Keratinocyte (primary cell): ENCODE measurements around the gene NUP98. TPM values are rescaled to one million over a fixed set of nuclear protein-coding genes. Genes with fewer than 3 reads are reported as not detected.

ENCODE experiments used
- DNase-seq: peaks from one replicate; pipeline ENCODE4 v3.0.0-alpha.2; 2011; ENCODE audit warnings: low read depth, missing footprints, low spot score
- FAIRE-seq: peaks from 2 replicates; lab custom pipeline; 2011; peaks lifted over from hg19 to GRCh38; lab: Jason Lieb, UNC
- H2AFZ ChIP-seq: 2 replicates; pipeline ENCODE4 v1.6.0; 2012; ENCODE audit warnings: low read length, control low read depth, inconsistent platforms; ENCODE audit not compliant: control insufficient read depth
- H3K27ac ChIP-seq: 2 replicates; pipeline ENCODE4 v1.5.1; 2011; ENCODE audit warnings: low read length; ENCODE audit not compliant: control insufficient read depth, insufficient read depth
- H3K27me3 ChIP-seq: 3 replicates; pipeline ENCODE4 v1.6.0; 2011; ENCODE audit warnings: low read length; ENCODE audit not compliant: control insufficient read depth, insufficient read depth; ENCODE audit errors: extremely low read depth
- H3K36me3 ChIP-seq, 2 experiments: 2 replicates in 1 of 2; 3 replicates in 1 of 2; pipeline ENCODE4 v1.5.1; 2011; ENCODE audit warnings: low read length in 2 of 2, mild to moderate bottlenecking in 1 of 2; ENCODE audit not compliant: control insufficient read depth in 2 of 2, insufficient read depth in 2 of 2; ENCODE audit errors: extremely low read depth in 1 of 2
- H3K4me1 ChIP-seq: 3 replicates; pipeline ENCODE4 v1.5.1; 2011; ENCODE audit warnings: low read length; ENCODE audit not compliant: control insufficient read depth, insufficient read depth; ENCODE audit errors: extremely low read depth
- H3K4me2 ChIP-seq: 3 replicates; pipeline ENCODE4 v1.6.0; 2011; ENCODE audit warnings: low read depth, low read length; ENCODE audit not compliant: control insufficient read depth, insufficient read depth; ENCODE audit errors: extremely low read depth
- H3K4me3 ChIP-seq, 3 experiments: fragments of 200-600 bp in 1 of 3; sonication (generic) in 1 of 3; 2 replicates in 2 of 3; 3 replicates in 1 of 3; pipeline ENCODE4 v1.5.1; 2011 to 2016; ENCODE audit warnings: low read length in 3 of 3, mild to moderate bottlenecking in 3 of 3, control low read depth in 2 of 3, inconsistent platforms in 1 of 3, low read depth in 1 of 3, mixed read lengths in 1 of 3, mixed run types in 1 of 3, moderate library complexity in 1 of 3; ENCODE audit not compliant: control insufficient read depth in 2 of 3, insufficient read depth in 2 of 3; ENCODE audit errors: extremely low read depth in 1 of 3
- H3K79me2 ChIP-seq: 2 replicates; pipeline ENCODE4 v1.6.0; 2012; ENCODE audit warnings: low read length; ENCODE audit not compliant: control insufficient read depth, insufficient read depth
- H3K9ac ChIP-seq: 3 replicates; pipeline ENCODE4 v1.6.0; 2011; ENCODE audit warnings: low read length; ENCODE audit not compliant: control insufficient read depth, insufficient read depth; ENCODE audit errors: extremely low read depth
- H3K9me1 ChIP-seq: 3 replicates; pipeline ENCODE4 v1.6.0; 2011; ENCODE audit warnings: low read length; ENCODE audit not compliant: control insufficient read depth, insufficient read depth; ENCODE audit errors: extremely low read depth
- H3K9me3 ChIP-seq: 2 replicates; pipeline ENCODE4 v1.5.1; 2012; ENCODE audit warnings: low read depth, low read length; ENCODE audit not compliant: control insufficient read depth
- H4K20me1 ChIP-seq: 3 replicates; pipeline ENCODE4 v1.6.0; 2011; ENCODE audit warnings: low read length; ENCODE audit not compliant: control insufficient read depth, insufficient read depth; ENCODE audit errors: extremely low read depth
- CTCF ChIP-seq, 3 experiments: IDR thresholded peaks in 1 of 3; conservative IDR thresholded peaks in 1 of 3; optimal IDR thresholded peaks in 1 of 3; 2 replicates in 2 of 3; 3 replicates in 1 of 3; pipeline versions ENCODE3 to v1.5.1; 2011; ENCODE audit warnings: low read length in 3 of 3, mild to moderate bottlenecking in 3 of 3, moderate library complexity in 2 of 3, control low read depth in 1 of 3, inconsistent platforms in 1 of 3; ENCODE audit not compliant: insufficient read depth in 2 of 3; ENCODE audit errors: extremely low read depth in 1 of 3
- EZH2 ChIP-seq: IDR thresholded peaks from one replicate; pipeline ENCODE4 v1.6.1; 2012; ENCODE audit warnings: inconsistent platforms, mild to moderate bottlenecking, low read length, moderate library complexity
- dilution Hi-C: fragments of 300-500 bp; cut with MboI; formaldehyde crosslinking; loops from one replicate; pipeline ENCODE4 v1.7.0; 2020; ENCODE audit warnings: low sequenced_read_pairs; ENCODE audit not compliant: extremely low pct_ligation_motif_present
- polyA plus RNA-seq, 5 experiments: library from polyadenylated mRNA; depleted of rRNA in 3 of 5; stranded (reverse) in 3 of 5; stranded (forward) in 1 of 5; unstranded in 1 of 5; fragments of >200 nt; gene quantifications; 1 replicate in 1 of 5; 2 replicates in 3 of 5; 3 replicates in 1 of 5; pipeline versions ENCODE4 v1.2.1 to v1.2.3, GENCODE V29; 2011 to 2012; ENCODE audit warnings: missing spikeins in 2 of 5, low read depth in 1 of 5, low replicate concordance in 1 of 5

Gene NUP98
- polyA plus RNA-seq, 1 donor (not counting 4 experiments of a cell fraction or from before 2014, with no cell fraction given) = 66.9 TPM

GRCh38 chr11:3782963-3783362 lies 14.4 kb downstream of the NUP98 start:
- Histone ChIP-seq H3K36me3 (peaks cover 13 to 14% of the 10 kb centered on the region in 2 experiments), H3K27ac (no peak overlapping the region), H3K9me3 (no peaks in the 10 kb centered on the region), H3K79me2 (peaks cover 76% of the 10 kb centered on the region), H3K9me1 (no peaks in the 10 kb centered on the region), H3K27me3 (no peaks in the 10 kb centered on the region), H3K4me2 (no peak overlapping the region), H4K20me1 (peaks cover 10% of the 10 kb centered on the region), H3K9ac (no peak overlapping the region), H2AFZ (no peak overlapping the region), H3K4me3 (no peak overlapping the region), H3K4me1 (no peaks in the 10 kb centered on the region)
- FAIRE-seq = no peak
- TF ChIP-seq CTCF (optimal IDR thresholded peaks at IDR 0.05 in 1 of 3, IDR thresholded peaks at IDR 0.05 in 1 of 3, conservative IDR thresholded peaks at IDR 0.05 in 1 of 3; ENCODE audit: extremely low read depth in 1 of 3, insufficient read depth in 2 of 3, low read length in 3 of 3) = no peak
- TF ChIP-seq EZH2 = no peak
- dilution Hi-C loops = no loop called here
- DNase-seq = no peak

- no peak for DNase-seq
- TF ChIP-seq EZH2 = no peak
- TF ChIP-seq CTCF (optimal IDR thresholded peaks at IDR 0.05 in 1 of 3, IDR thresholded peaks at IDR 0.05 in 1 of 3, conservative IDR thresholded peaks at IDR 0.05 in 1 of 3; ENCODE audit: extremely low read depth in 1 of 3, insufficient read depth in 2 of 3, low read length in 3 of 3) = no peak
- Histone ChIP-seq H3K9ac (no peak overlapping the region), H3K4me2 (no peak overlapping the region), H2AFZ (no peak overlapping the region), H3K27ac (peak overlapping the region; percentile 31), H3K27me3 (no peaks in the 10 kb centered on the region), H3K4me1 (no peaks in the 10 kb centered on the region), H3K36me3 (peaks cover 12 to 14% of the 10 kb centered on the region in 2 experiments), H3K4me3 (no peak overlapping the region), H4K20me1 (peaks cover 4% of the 10 kb centered on the region), H3K9me3 (no peaks in the 10 kb centered on the region), H3K79me2 (peaks cover 61% of the 10 kb centered on the region), H3K9me1 (no peaks in the 10 kb centered on the region)
- FAIRE-seq = no peak
- dilution Hi-C loops = no loop called here
Observed at GRCh38 chr11:3781423-3781822, 15.9 kb downstream of the NUP98 start.
